Nasal cavity respiratory epithelium epithelial cell of viscerocranial mucosa (primary cell): ENCODE measurements around the gene ECPAS. TPM values are rescaled to one million over a fixed set of nuclear protein-coding genes. Genes with fewer than 3 reads are reported as not detected.

Experiments used
- total RNA-seq: library from RNA; depleted of rRNA; stranded (reverse); fragments of >200 nt; gene quantifications from 2 replicates; pipeline ENCODE4 v1.2.3, GENCODE V29; 2014

The ECPAS gene, protein sequence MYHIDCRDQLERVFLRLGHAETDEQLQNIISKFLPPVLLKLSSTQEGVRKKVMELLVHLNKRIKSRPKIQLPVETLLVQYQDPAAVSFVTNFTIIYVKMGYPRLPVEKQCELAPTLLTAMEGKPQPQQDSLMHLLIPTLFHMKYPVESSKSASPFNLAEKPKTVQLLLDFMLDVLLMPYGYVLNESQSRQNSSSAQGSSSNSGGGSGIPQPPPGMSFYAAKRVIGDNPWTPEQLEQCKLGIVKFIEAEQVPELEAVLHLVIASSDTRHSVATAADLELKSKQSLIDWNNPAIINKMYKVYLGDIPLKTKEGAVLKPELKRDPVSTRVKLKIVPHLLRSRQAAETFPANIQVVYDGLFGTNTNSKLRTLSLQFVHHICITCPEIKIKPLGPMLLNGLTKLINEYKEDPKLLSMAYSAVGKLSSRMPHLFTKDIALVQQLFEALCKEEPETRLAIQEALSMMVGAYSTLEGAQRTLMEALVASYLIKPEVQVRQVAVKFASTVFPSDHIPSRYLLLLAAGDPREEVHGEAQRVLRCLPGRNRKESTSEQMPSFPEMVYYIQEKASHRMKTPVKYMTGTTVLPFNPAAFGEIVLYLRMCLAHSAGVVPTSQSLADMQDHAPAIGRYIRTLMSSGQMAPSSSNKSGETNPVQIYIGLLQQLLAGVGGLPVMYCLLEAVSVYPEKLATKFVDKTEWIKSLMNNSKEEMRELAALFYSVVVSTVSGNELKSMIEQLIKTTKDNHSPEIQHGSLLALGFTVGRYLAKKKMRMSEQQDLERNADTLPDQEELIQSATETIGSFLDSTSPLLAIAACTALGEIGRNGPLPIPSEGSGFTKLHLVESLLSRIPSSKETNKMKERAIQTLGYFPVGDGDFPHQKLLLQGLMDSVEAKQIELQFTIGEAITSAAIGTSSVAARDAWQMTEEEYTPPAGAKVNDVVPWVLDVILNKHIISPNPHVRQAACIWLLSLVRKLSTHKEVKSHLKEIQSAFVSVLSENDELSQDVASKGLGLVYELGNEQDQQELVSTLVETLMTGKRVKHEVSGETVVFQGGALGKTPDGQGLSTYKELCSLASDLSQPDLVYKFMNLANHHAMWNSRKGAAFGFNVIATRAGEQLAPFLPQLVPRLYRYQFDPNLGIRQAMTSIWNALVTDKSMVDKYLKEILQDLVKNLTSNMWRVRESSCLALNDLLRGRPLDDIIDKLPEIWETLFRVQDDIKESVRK (N-terminal part only)
- total RNA-seq = 140 and 189 TPM in 2 replicates

DNA sequence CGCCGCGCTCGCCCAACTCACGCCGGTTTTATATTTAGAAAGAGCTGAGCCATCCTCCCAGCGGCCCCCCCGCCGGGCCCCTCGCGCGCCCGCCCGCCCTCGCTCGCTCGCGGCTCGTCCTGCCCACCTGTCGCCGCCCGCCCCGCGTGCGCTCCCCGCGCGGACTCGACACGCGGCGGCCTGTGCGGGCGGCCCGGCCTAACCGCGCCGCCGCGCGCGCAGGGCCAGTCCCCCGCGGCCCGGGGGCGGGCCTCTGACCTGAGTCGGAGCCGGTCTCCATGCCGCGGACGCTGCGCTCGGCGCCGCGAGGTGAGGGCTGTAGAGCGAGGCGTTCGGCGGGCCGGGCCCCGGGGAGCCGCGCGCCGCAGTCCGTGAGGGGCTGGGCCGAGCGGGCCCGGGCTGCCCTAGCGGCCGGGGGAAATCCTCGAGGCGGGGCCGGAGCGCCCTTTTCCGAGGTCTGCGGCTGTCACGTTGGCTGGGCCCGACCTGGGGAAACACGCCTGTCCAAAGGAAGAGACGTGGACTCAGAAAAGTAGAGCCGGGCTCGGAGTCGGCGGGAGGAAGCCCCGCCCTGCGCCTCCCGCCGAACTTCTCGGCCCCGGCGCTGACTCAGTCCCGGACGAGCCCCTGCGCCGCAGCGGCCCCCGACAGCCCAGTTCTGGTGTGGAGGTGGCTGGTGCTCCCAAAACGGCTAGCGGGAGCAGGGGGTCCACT is at the start of gene ECPAS:
Gene ECPAS (minus strand): TSS at position 526 of the 714 bp plus-strand sequence. CDS start 11,465 bp downstream, outside the sequence.

DNA sequence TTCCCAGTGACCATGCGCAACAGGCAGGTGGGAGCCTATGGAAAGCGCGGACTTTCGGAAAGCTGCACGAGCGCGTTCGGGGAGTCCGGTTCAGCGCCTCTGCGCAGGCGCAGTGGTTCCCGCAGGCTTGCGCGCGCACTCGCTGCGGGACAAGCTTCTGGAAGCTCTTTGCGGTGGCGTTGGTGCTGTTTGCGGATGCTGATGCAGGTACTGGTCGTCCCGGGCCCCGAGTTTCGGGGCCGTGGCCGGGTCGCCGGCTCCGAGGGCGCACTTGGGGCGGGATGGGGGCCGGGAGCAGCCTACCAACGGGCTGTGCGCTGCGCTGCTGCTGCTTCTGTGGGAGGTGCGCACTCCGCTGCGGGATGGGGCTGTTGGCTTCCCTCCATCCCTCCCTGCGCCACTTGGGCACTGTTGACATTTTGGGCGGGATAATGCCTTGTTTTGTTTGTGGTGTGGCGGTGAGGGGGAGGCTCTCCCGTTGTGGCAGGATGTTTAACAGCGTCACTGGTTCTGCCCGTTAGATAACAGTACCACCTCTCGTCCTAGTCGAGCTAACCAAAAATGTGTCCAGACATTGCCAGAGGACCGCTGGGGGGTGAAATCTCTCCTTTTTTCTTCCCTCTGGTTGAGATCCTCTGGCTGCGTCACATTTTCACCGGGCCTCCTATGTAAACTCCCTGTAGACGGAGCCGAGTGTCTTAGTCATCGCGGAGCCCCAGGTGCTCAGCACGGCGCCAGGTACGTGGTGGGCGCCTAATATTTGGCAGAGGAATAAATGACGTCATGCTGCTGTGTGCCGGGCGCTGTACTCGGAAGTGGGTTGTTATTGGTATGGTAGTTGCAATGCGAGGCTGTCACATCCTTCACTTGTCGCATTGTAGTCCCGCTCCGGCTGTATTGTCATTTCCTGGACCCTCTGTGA is 41.1 kb upstream of the ECPAS start, which contains the start of gene ZNF483:
Gene ZNF483 (plus strand): TSS at position 124 of the 922 bp plus-strand sequence. CDS start 2,217 bp downstream, outside the sequence.

GRCh38 chr9:111330124-111330523 is 154.1 kb downstream of the ECPAS start, which contains the start of gene OR2K2:
TSS of gene OR2K2 (minus strand) at chr9:111330224. CDS start at chr9:111328433, 1,791 bp downstream.

Other genes starting within 250 kb of the ECPAS start
- not detected in 2 replicates for gene OR2K2, start 154.2 kb downstream of the ECPAS start, total RNA-seq
- 0.78 and 1.4 TPM in 2 replicates for gene ZNF483, start 40.8 kb upstream of the ECPAS start, total RNA-seq
- 49.9 and 57.2 TPM in 2 replicates for gene PTGR1, start 115.3 kb upstream of the ECPAS start, total RNA-seq
- 7.2 and 9.5 TPM in 2 replicates for gene DNAJC25, start 147.0 kb upstream of the ECPAS start, total RNA-seq
- gene GNG10, start 177.2 kb upstream of the ECPAS start, total RNA-seq = 30.0 and 33.5 TPM in 2 replicates